HL-60 (cell line): ENCODE data around the gene CDH2.

Source experiments
- DNase-seq, 2 experiments: peaks; one replicate each; pipeline ENCODE4 v3.0.0-alpha.2; 2010 to 2020; ENCODE audit warnings: low read depth in 1 of 2, low spot score in 1 of 2
- H3K27ac ChIP-seq: fragments of 250-450 bp; sonication (Bioruptor Pico); replicated peaks from 2 replicates; pipeline ENCODE4 v1.5.1; 2020; ENCODE audit warnings: mild to moderate bottlenecking, moderate library complexity
- H3K27me3 ChIP-seq: fragments of 250-450 bp; sonication (Bioruptor Pico); 2 replicates; pipeline ENCODE4 v1.5.1; 2021; ENCODE audit warnings: mild to moderate bottlenecking, moderate library complexity; ENCODE audit not compliant: insufficient read depth, poor library complexity, severe bottlenecking
- H3K4me3 ChIP-seq: replicated peaks from 2 replicates; pipeline ENCODE4 v1.5.1; 2011; ENCODE audit warnings: mild to moderate bottlenecking, control low read depth, low read length; ENCODE audit not compliant: insufficient read depth
- GABPA ChIP-seq: IDR thresholded peaks from 2 replicates; pipeline ENCODE4 v1.6.1; 2012; ENCODE audit warnings: low read depth
- POLR2AphosphoS5 ChIP-seq: IDR thresholded peaks from 2 replicates; pipeline ENCODE4 v1.6.1; 2012; ENCODE audit warnings: low read depth
- REST ChIP-seq: IDR thresholded peaks from 2 replicates; pipeline ENCODE4 v1.6.1; 2012; ENCODE audit warnings: low read depth; ENCODE audit not compliant: insufficient replicate concordance
- SPI1 ChIP-seq: IDR thresholded peaks from 2 replicates; pipeline ENCODE4 v1.6.1; 2012; ENCODE audit warnings: low read depth, mild to moderate bottlenecking, borderline replicate concordance
- TF ChIP-seq, protein P1 (sequence below): IDR thresholded peaks from one replicate; pipeline ENCODE4 v1.5.1; 2011; ENCODE audit warnings: low read length, control low read depth, inconsistent platforms; ENCODE audit not compliant: insufficient read depth

Gene CDH2

GRCh38 chr18:28158083-28158581 is 18.8 kb downstream of the CDH2 start:
- H3K27me3 ChIP-seq: no peaks in the 10 kb centered on the region
- H3K27ac ChIP-seq: no peak overlapping the region
- TF ChIP-seq, protein P1, sequence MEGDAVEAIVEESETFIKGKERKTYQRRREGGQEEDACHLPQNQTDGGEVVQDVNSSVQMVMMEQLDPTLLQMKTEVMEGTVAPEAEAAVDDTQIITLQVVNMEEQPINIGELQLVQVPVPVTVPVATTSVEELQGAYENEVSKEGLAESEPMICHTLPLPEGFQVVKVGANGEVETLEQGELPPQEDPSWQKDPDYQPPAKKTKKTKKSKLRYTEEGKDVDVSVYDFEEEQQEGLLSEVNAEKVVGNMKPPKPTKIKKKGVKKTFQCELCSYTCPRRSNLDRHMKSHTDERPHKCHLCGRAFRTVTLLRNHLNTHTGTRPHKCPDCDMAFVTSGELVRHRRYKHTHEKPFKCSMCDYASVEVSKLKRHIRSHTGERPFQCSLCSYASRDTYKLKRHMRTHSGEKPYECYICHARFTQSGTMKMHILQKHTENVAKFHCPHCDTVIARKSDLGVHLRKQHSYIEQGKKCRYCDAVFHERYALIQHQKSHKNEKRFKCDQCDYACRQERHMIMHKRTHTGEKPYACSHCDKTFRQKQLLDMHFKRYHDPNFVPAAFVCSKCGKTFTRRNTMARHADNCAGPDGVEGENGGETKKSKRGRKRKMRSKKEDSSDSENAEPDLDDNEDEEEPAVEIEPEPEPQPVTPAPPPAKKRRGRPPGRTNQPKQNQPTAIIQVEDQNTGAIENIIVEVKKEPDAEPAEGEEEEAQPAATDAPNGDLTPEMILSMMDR: no peak
- TF ChIP-seq REST: no peak
- no peak overlapping the region for H3K4me3 ChIP-seq
- no peak for DNase-seq

- TF ChIP-seq REST: no peak
- no peak for TF ChIP-seq GABPA
- TF ChIP-seq POLR2AphosphoS5: no peak
- TF ChIP-seq, protein P1: no peak
- no peak for TF ChIP-seq SPI1
- H3K27me3 ChIP-seq: no peaks in the 10 kb centered on the region
- no peak overlapping the region for H3K27ac ChIP-seq
- DNase-seq: no peak
- H3K4me3 ChIP-seq: no peak overlapping the region
Measured at GRCh38 chr18:28153485-28154065, 23.4 kb downstream of the CDH2 start.

GRCh38 chr18:28152754-28153153 is 24.2 kb downstream of the CDH2 start:
- TF ChIP-seq, protein P1: no peak
- TF ChIP-seq POLR2AphosphoS5: no peak
- TF ChIP-seq REST: no peak
- no peak for TF ChIP-seq GABPA
- no peak for TF ChIP-seq SPI1
- Histone ChIP-seq H3K27ac (no peak overlapping the region), H3K27me3 (no peaks in the 10 kb centered on the region), H3K4me3 (no peak overlapping the region)
- no peak for DNase-seq
